NCI-H1694 (cell line): ENCODE results near the gene RCC1.
"Not testable (repeated sequence)": the region's sequence is repeated elsewhere in the genome, so short reads cannot be mapped to it uniquely, and the experiment has no call there.

Experiments
- DNase-seq: peaks from one replicate; lab custom pipeline; 2025; lab: John Stamatoyannopoulos, UW

The RCC1 gene

GRCh38 chr1:28505406-28506187 is at the start of gene RCC1:
Gene RCC1 (plus strand): TSS chr1:28506043. CDS start chr1:28529867, 23,824 bp downstream.
- peak; percentile 98 for DNase-seq

- no peak for DNase-seq
These were observed 49.8 kb upstream of the RCC1 start for GRCh38 chr1:28456078-28456477.

GRCh38 chr1:28457678-28458077 is 48.2 kb upstream of the RCC1 start:
- no peak for DNase-seq

GRCh38 chr1:28458237-28459228 is 47.3 kb upstream of the RCC1 start:
- DNase-seq: no peak

- DNase-seq: no peak
These were observed 39.5 kb upstream of the RCC1 start for GRCh38 chr1:28466226-28466778.

- no peak for DNase-seq
These were observed 35.7 kb upstream of the RCC1 start for GRCh38 chr1:28470146-28470545.

- DNase-seq: not testable (repeated sequence)
These were observed 26.3 kb upstream of the RCC1 start for GRCh38 chr1:28479497-28479896.

GRCh38 chr1:28480308-28480707 is 25.5 kb upstream of the RCC1 start:
- DNase-seq: no peak

- DNase-seq: no peak
These were observed 23.7 kb upstream of the RCC1 start for GRCh38 chr1:28482138-28482537.

- no peak for DNase-seq
These were observed 23.1 kb upstream of the RCC1 start for GRCh38 chr1:28482702-28483101.

GRCh38 chr1:28494737-28495136 is 11.1 kb upstream of the RCC1 start:
- DNase-seq: no peak

- DNase-seq: no peak
These were observed 6.3 kb upstream of the RCC1 start for GRCh38 chr1:28499553-28499952.

- DNase-seq: no peak
These were observed 3.9 kb upstream of the RCC1 start for GRCh38 chr1:28501925-28502324.

- DNase-seq: no peak
These were observed 2.7 kb upstream of the RCC1 start for GRCh38 chr1:28503117-28503516.

GRCh38 chr1:28506907-28507246 is 1.0 kb downstream of the RCC1 start:
- DNase-seq: no peak

- DNase-seq: no peak
These were observed 1.4 kb downstream of the RCC1 start for GRCh38 chr1:28507247-28507645.

- no peak for DNase-seq
These were observed 2.0 kb downstream of the RCC1 start for GRCh38 chr1:28507646-28508434.

GRCh38 chr1:28508435-28508754 is 2.6 kb downstream of the RCC1 start:
- DNase-seq: no peak

GRCh38 chr1:28509705-28510272 is 3.9 kb downstream of the RCC1 start:
- DNase-seq: no peak

GRCh38 chr1:28510273-28510969 is 4.6 kb downstream of the RCC1 start:
- no peak for DNase-seq

GRCh38 chr1:28510970-28511440 is 5.2 kb downstream of the RCC1 start:
- no peak for DNase-seq
